GM18499 (cell line): ENCODE measurements around the gene TAMALIN.

Source experiments
- ATAC-seq: cut with Tn5 transposase; IDR thresholded peaks from one replicate; pipeline ENCODE4 v1.9.1; 2021; ENCODE audit warnings: moderate number of reproducible peaks; ENCODE audit not compliant: insufficient read depth, unreplicated experiment

Gene TAMALIN

GRCh38 chr12:52063981-52064649 lies 57.4 kb downstream of the TAMALIN start:
- no peak for ATAC-seq
